Measurements from ENCODE around the gene CTSC. TPM values are rescaled to one million over a fixed set of nuclear protein-coding genes. Genes with fewer than 3 reads are reported as not detected.

The CTSC gene
- total and polyA plus RNA-seq, 7 donors: 10.7 to 82.4 (median 16.1) TPM

- no peak overlapping the region for H3K4me3 ChIP-seq
- ATAC-seq: no peak
- no peak for DNase-seq
- whole genome bisulfite sequencing, 3 donors: 88 to 93% (median 91%) methylated on average over 3 of the region's 3 CpGs
- intact Hi-C loops (cut with DNase I): no loop called here
- peaks cover 16% of the 10 kb centered on the region for H3K4me1 ChIP-seq
- TF ChIP-seq, protein P1, sequence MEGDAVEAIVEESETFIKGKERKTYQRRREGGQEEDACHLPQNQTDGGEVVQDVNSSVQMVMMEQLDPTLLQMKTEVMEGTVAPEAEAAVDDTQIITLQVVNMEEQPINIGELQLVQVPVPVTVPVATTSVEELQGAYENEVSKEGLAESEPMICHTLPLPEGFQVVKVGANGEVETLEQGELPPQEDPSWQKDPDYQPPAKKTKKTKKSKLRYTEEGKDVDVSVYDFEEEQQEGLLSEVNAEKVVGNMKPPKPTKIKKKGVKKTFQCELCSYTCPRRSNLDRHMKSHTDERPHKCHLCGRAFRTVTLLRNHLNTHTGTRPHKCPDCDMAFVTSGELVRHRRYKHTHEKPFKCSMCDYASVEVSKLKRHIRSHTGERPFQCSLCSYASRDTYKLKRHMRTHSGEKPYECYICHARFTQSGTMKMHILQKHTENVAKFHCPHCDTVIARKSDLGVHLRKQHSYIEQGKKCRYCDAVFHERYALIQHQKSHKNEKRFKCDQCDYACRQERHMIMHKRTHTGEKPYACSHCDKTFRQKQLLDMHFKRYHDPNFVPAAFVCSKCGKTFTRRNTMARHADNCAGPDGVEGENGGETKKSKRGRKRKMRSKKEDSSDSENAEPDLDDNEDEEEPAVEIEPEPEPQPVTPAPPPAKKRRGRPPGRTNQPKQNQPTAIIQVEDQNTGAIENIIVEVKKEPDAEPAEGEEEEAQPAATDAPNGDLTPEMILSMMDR (IDR thresholded peaks at IDR 0.05): no peak
- no peaks in the 10 kb centered on the region for H3K9me3 ChIP-seq
- H3K27ac ChIP-seq: no peak overlapping the region
- no peaks in the 10 kb centered on the region for H3K27me3 ChIP-seq (ENCODE audit: insufficient read depth in 3 of 3, low read length in 2 of 3)
- H3K36me3 ChIP-seq (ENCODE audit: insufficient read depth in 1 of 2, low read depth in 1 of 2): peaks cover 0 to 15% of the 10 kb centered on the region in 2 donors
Measured at GRCh38 chr11:88295028-88295427, 42.5 kb downstream of the CTSC start.

- Histone ChIP-seq H3K4me1 (peaks cover 19% of the 10 kb centered on the region), H3K27me3 (ENCODE audit: insufficient read depth in 3 of 3, low read length in 2 of 3) (no peaks in the 10 kb centered on the region), H3K27ac (no peak overlapping the region), H3K36me3 (ENCODE audit: insufficient read depth in 1 of 2, low read depth in 1 of 2) (peaks cover 0 to 15% of the 10 kb centered on the region in 2 donors), H3K4me3 (no peak overlapping the region), H3K9me3 (no peaks in the 10 kb centered on the region)
- no peak for DNase-seq
- 52 to 83% (median 58%) methylated on average over 3 of the region's 3 CpGs for WGBS, 3 donors
- intact Hi-C loops (cut with DNase I): no loop called here
- TF ChIP-seq, protein P1 (IDR thresholded peaks at IDR 0.05): no peak
- ATAC-seq: peak in 1 of 4 donors; percentile 34
Measured at GRCh38 chr11:88293931-88294330, 43.6 kb downstream of the CTSC start.

- DNase-seq: no peak
- ATAC-seq: peak in 2 of 4 donors; percentile 61 to 74
Measured at GRCh38 chr11:88292171-88292843, 45.2 kb downstream of the CTSC start.

DNA sequence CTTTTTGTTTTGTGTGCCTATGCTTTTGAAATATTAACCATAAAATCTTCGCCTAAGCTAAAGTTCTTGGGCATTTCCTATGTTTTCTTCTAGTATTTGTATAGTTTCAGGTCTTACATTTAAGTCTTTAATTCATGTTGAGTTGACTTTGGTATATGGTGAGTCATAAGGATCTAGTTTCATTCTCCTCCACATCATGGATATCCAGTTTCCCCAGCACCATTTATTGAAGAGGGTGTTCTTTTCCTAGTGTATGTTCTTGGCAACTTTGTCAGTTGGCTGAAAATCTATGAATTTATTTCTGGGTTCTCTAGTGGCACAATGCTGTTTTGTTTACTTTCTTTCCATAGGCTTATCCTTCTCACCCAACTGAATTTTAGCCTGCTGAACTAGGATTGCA is 49.0 kb downstream of the CTSC start:
- Histone ChIP-seq H3K27me3 (ENCODE audit: insufficient read depth in 3 of 3, low read length in 2 of 3) (no peaks in the 10 kb centered on the region), H3K27ac (no peak overlapping the region), H3K4me3 (no peak overlapping the region), H3K4me1 (peaks cover 31% of the 10 kb centered on the region), H3K9me3 (no peaks in the 10 kb centered on the region), H3K36me3 (ENCODE audit: insufficient read depth in 1 of 2, low read depth in 1 of 2) (no peaks in the 10 kb centered on the region)
- ATAC-seq: peak in 2 of 4 donors; percentile 61 to 80
- WGBS, 3 donors: 91 to 95% (median 92%) methylated on average over 1 of the region's 1 CpG
- no peak for DNase-seq
- TF ChIP-seq, protein P1 (IDR thresholded peaks at IDR 0.05): no peak
- intact Hi-C loops (cut with DNase I): no loop called here

More at GRCh38 chr11:88292171-88292843, 45.2 kb downstream of the CTSC start:
- TF ChIP-seq, protein P1 (IDR thresholded peaks at IDR 0.05): no peak
- intact Hi-C loops (cut with DNase I): no loop called here
- Histone ChIP-seq H3K4me3 (no peak overlapping the region), H3K27me3 (ENCODE audit: insufficient read depth in 3 of 3, low read length in 2 of 3) (no peaks in the 10 kb centered on the region), H3K9me3 (no peaks in the 10 kb centered on the region), H3K27ac (no peak overlapping the region), H3K36me3 (ENCODE audit: insufficient read depth in 1 of 2, low read depth in 1 of 2) (peaks cover 0 to 15% of the 10 kb centered on the region in 2 donors), H3K4me1 (peaks cover 27% of the 10 kb centered on the region)
- WGBS, 3 donors: 13 to 27% (median 25%) methylated on average over 3 of the region's 3 CpGs
